Measurements from ENCODE around the gene SHOC2.

GRCh38 chr10:110932505-110933180 lies 13.2 kb downstream of the SHOC2 start:
- TF ChIP-seq CTCF (optimal IDR thresholded peaks at IDR 0.05 in 1 of 3, IDR thresholded peaks at IDR 0.05 in 1 of 3, conservative IDR thresholded peaks at IDR 0.05 in 1 of 3; ENCODE audit: extremely low read depth in 1 of 3, insufficient read depth in 2 of 3, low read length in 3 of 3) (no peak), EZH2 (IDR thresholded peaks at IDR 0.05; ENCODE audit: low read length) (no peak)
